ENCODE results near the gene RTN4RL1.

Gene RTN4RL1

DNA sequence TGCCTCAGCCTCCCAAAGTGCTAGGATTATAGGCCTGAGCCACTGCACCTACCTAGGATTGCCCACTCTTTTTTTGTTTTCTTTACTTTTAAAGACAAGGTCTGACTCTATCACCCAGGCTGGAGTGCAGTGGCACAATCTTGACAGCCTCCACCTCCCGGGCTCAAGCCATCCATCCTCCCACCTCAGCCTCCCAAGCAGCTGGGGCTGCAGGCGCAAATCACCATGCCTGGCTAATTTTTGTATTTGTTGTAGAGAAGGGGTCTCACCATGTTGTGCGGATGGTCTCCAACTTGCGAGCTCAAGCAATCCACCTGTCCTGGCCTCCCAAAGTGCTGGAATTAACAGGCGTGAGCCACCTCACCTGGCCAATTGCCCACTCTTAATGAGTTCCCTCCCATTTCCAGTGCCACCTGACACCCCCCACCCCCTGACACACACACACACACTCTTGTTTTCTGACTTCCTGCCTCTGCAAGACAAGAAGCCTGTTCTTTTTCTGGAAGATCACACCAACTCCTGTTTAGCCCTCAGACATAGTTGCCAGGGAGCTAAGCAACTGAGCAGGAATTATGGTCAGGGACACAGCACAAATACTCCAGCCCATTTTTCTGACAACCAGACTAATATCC, 19.2 kb upstream of the RTN4RL1 start:
- no peak for DNase-seq

- DNase-seq, result no peak
These were observed 18.7 kb upstream of the RTN4RL1 start for GRCh38 chr17:2043785-2044184.

DNA sequence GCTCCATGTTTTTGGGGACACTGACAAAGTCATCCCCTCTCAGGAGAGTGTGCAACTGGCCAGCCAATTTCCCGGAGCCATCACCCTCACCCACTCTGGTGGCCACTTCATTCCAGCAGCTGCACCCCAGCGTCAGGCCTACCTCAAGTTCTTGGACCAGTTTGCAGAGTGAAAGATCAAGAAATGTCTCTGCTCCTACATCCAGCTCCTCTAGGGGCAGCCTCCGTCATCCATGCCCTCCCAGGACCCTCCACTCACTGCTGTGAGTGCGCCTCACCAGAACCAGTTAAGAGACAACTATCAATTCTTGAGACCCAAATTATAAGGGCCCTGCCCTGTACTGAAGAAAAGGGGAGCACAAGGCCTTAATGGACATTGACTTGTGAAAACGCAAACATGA, 17.8 kb upstream of the RTN4RL1 start:
- no peak for DNase-seq

GRCh38 chr17:2042390-2042847, 17.3 kb upstream of the RTN4RL1 start:
- peak in 1 of 2 experiments; percentile 2 for DNase-seq

- peak; percentile 58 to 66 for DNase-seq
These were observed 16.6 kb upstream of the RTN4RL1 start, which contains the start of gene OVCA2 for GRCh38 chr17:2041561-2042389. TSS of gene OVCA2 (plus strand) at chr17:2042022. CDS start at chr17:2042048, 26 bp downstream.

- DNase-seq, result no peak
These were observed 15.9 kb upstream of the RTN4RL1 start for GRCh38 chr17:2040942-2041560.

GRCh38 chr17:2040219-2040827, 15.2 kb upstream of the RTN4RL1 start:
- no peak for DNase-seq

- DNase-seq, result no peak
These were observed 12.0 kb upstream of the RTN4RL1 start for GRCh38 chr17:2037155-2037554.

DNA sequence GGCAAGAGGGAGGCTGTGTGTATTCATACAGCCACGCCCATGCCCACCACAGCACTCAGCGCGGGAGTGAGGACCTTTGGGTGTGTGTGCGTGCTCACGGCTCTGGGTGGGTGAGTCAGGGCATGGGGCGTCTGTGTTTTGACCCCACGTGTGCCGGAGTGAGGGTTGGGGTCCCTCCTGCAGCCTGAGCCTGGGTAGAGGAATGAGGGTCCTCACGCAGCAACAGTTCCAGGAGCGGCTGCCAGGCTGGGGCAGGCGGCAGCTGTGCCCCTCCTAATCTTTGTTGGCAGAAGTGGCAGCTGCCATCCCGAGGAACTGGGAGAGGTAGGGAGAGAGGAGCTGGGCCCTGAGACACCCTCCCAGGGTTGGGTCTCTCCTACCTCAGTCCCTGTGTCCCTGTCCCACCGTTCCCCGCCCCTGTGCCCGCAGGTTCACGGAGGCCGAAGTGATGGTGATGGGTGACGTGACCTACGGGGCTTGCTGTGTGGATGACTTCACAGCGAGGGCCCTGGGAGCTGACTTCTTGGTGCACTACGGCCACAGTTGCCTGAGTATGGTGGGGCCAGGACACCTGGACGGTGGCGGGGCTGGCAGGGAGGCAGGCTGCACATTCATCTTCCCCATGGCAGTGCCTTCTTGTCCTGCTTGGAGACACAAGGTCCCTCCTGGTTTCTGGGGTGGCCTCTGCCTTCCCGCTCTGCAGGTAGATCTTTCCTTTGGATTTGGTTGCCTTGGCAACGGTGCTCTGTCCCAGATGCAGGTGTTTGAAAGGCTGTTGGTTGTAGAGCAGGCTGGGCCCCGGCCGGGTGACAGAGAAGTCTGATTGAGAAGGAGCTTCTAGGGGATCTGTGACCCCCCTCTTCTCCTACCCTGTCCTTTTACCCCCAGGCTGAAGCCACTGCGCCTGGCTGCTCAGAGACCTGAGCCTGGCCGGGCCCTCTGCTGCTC, 10.7 kb upstream of the RTN4RL1 start:
- no peak for DNase-seq

- DNase-seq, result no peak
These were observed 9.8 kb upstream of the RTN4RL1 start for GRCh38 chr17:2034806-2035540.

DNA sequence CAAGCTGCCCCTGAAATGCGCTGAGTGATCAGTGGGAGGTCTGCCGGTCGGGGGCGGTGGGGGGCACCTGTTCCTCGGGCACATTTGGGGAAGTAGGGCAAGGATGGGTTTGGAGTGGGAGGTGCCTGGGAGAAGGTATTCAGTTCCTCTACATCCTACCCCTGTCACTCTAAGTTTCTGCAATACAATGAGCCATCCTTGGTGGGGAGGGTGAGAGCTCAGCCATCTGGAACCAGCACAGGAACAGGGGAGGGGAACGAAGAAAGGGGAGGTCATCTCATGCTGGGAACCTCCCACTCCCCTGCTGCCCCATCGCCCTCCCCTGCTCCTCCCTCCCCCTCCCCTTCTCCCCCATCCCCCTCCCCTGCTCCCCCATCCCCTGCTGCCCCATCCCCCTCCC, 9.0 kb upstream of the RTN4RL1 start:
- DNase-seq, result no peak

DNA sequence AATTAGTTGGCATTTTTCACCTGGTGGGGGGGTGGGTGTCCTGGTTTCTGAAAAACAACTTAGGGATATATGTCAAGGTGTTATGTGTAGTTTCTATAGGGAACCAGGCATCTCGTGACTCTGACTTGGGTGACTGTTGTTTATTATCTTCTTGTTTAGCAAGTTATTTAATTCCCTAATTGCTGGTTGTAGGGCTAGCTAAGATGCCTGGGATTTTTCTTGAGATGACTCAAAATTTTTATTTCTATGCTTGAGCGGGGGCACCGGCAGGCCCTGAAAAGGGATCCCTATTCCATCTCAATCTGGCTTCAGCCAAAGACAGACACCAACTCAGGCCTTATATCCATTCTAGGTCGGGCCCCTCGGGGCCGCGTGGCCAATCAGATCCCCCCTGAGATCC, 8.0 kb upstream of the RTN4RL1 start:
- DNase-seq, result no peak

DNA sequence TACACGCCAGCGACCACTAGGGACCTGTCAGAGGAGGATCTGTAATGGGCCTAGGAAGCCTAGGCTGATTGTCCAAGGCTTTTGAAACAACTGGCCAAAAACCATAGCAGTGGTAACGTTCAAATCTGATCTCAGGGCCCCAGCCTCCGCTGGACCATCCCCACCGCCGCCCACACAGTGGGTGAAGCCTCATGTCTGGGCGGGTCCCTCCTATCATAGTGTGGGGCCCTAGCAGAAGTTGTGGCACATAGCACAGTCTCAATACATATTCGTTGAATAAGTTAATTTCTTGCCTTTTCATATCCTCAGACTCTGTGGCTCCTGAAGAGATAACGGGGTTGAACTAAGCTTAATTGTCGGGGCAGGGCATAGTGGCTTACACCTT, 5.6 kb upstream of the RTN4RL1 start:
- no peak for DNase-seq

- peak; percentile 54 to 75 for DNase-seq
These were observed 5.0 kb upstream of the RTN4RL1 start, which contains the start of gene DPH1 for GRCh38 chr17:2029911-2030778. TSS of gene DPH1 (plus strand) at chr17:2030153. CDS start at chr17:2030170, 17 bp downstream.

GRCh38 chr17:2028737-2029136, 3.6 kb upstream of the RTN4RL1 start:
- no peak for DNase-seq

- DNase-seq, result no peak
These were observed 3.1 kb upstream of the RTN4RL1 start for GRCh38 chr17:2028234-2028614.

GRCh38 chr17:2027528-2028233, 2.5 kb upstream of the RTN4RL1 start:
- DNase-seq, result no peak

DNA sequence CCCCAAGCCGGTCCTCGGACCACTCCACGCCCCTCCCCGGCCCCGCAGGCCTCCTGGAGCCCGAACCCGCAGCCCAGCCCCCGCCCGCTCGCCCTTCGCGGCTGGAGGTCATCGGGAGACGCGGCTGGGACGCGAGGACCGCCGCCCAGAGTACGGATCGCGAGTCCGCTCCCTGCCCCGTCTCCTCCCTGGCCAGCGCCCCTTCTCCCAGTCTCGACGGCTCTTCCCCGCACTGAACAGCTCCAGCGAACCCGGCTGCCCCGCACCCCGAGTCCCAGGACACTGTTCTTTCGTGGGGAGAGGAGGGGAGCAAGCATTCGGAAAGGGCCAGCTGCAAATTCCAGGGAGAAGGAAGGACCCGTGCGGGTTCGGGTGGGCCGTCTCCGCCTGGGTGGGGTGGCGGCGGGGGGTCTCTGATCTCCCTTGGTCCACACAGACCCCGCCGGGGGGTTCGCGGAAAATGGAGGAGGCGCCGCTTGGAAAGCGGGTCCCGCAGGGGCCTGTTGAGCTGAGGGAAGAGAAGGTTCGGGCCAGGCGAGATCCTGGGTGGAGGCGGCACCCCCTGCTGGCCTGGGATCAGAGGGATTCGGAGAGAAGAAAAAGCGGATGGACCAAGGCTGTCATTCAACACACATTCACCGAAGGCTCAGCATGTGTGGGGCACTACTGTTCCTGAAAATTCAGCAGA, 632 bp upstream of the RTN4RL1 start:
- DNase-seq, result peak; percentile 42 to 53
